Measurements from ENCODE around the gene C1orf159. TPM values are rescaled to one million over a fixed set of nuclear protein-coding genes. Genes with fewer than 3 reads are reported as not detected.

C1orf159 gene
- total and polyA plus RNA-seq, 2 donors from 2014 or later = 8.6 to 14.8 TPM

- no peak for DNase-seq
- H3K9me3 ChIP-seq (ENCODE audit: control insufficient read depth in 2 of 3, insufficient read depth in 1 of 3, low read length in 3 of 3) = no peaks in the 10 kb centered on the region
- no peak overlapping the region for H3K27ac ChIP-seq (ENCODE audit: low read depth in 2 of 2, low read length in 2 of 2)
- intact Hi-C loops (cut with DNase I) = no loop called here
- H3K36me3 ChIP-seq (ENCODE audit: control insufficient read depth in 2 of 3, insufficient read depth in 3 of 3, low read length in 3 of 3) = no peaks in the 10 kb centered on the region
- TF ChIP-seq CTCF (IDR thresholded peaks at IDR 0.05; ENCODE audit: borderline replicate concordance, extremely low read depth, insufficient read depth) = no peak
- peaks cover 0 to 6% (median 0%) of the 10 kb centered on the region in 3 donors for H3K4me1 ChIP-seq (ENCODE audit: control insufficient read depth in 2 of 3, insufficient read depth in 2 of 3, low read depth in 1 of 3, low read length in 3 of 3)
- no peak overlapping the region for H3K9ac ChIP-seq (ENCODE audit: low read length in 3 of 3)
- H3K27me3 ChIP-seq (ENCODE audit: control insufficient read depth, insufficient read depth, low read length) = no peaks in the 10 kb centered on the region
- H3K4me3 ChIP-seq (ENCODE audit: low read length in 3 of 3) = no peak overlapping the region
- no peak for FAIRE-seq
Observed at GRCh38 chr1:1038694-1039093, 77.2 kb downstream of the C1orf159 start.

- intact Hi-C loops (cut with DNase I) = no loop called here
- Histone ChIP-seq H3K9me3 (ENCODE audit: control insufficient read depth in 2 of 3, insufficient read depth in 1 of 3, low read length in 3 of 3) (no peaks in the 10 kb centered on the region), H3K27me3 (ENCODE audit: control insufficient read depth, insufficient read depth, low read length) (no peaks in the 10 kb centered on the region), H3K9ac (ENCODE audit: low read length in 3 of 3) (no peak overlapping the region), H3K4me3 (ENCODE audit: low read length in 3 of 3) (no peak overlapping the region), H3K27ac (ENCODE audit: low read depth in 2 of 2, low read length in 2 of 2) (no peak overlapping the region), H3K36me3 (ENCODE audit: control insufficient read depth in 2 of 3, insufficient read depth in 3 of 3, low read length in 3 of 3) (no peaks in the 10 kb centered on the region), H3K4me1 (ENCODE audit: control insufficient read depth in 2 of 3, insufficient read depth in 2 of 3, low read depth in 1 of 3, low read length in 3 of 3) (peaks cover 0 to 6% (median 0%) of the 10 kb centered on the region in 3 donors)
- DNase-seq = no peak
- FAIRE-seq = no peak
- TF ChIP-seq CTCF (IDR thresholded peaks at IDR 0.05; ENCODE audit: borderline replicate concordance, extremely low read depth, insufficient read depth) = no peak
Observed at GRCh38 chr1:1037366-1038327, 78.2 kb downstream of the C1orf159 start.

GRCh38 chr1:1035291-1035943 is 80.5 kb downstream of the C1orf159 start:
- H3K27me3 ChIP-seq (ENCODE audit: control insufficient read depth, insufficient read depth, low read length) = no peaks in the 10 kb centered on the region
- peak in 1 of 5 donors; percentile 70 for DNase-seq

More at GRCh38 chr1:1035291-1035943, 80.5 kb downstream of the C1orf159 start:
- no peak for TF ChIP-seq CTCF (IDR thresholded peaks at IDR 0.05; ENCODE audit: borderline replicate concordance, extremely low read depth, insufficient read depth)
- Histone ChIP-seq H3K27ac (ENCODE audit: low read depth in 2 of 2, low read length in 2 of 2) (no peak overlapping the region), H3K9me3 (ENCODE audit: control insufficient read depth in 2 of 3, insufficient read depth in 1 of 3, low read length in 3 of 3) (no peaks in the 10 kb centered on the region), H3K4me3 (ENCODE audit: low read length in 3 of 3) (no peak overlapping the region), H3K36me3 (ENCODE audit: control insufficient read depth in 2 of 3, insufficient read depth in 3 of 3, low read length in 3 of 3) (no peaks in the 10 kb centered on the region), H3K4me1 (ENCODE audit: control insufficient read depth in 2 of 3, insufficient read depth in 2 of 3, low read depth in 1 of 3, low read length in 3 of 3) (peaks cover 0 to 17% (median 2%) of the 10 kb centered on the region in 3 donors), H3K9ac (ENCODE audit: low read length in 3 of 3) (no peak overlapping the region)
- no peak for FAIRE-seq
- intact Hi-C loops (cut with DNase I) = no loop called here

Measured in kidney (tissue), 14 donors.